Activated CD4-positive, alpha-beta T cell treated with anti-CD3 and anti-CD28 coated beads, Interleukin-2, amount 50 U/mL, for 1 hour (primary cell): ENCODE results near the gene LPAR2.
"Not testable (repeated sequence)": the region's sequence is repeated elsewhere in the genome, so short reads cannot be mapped to it uniquely, and the experiment has no call there.

ENCODE experiments used
- DNase-seq: peaks from one replicate; pipeline ENCODE4 v3.0.0-alpha.2; 2020

LPAR2 gene

DNA sequence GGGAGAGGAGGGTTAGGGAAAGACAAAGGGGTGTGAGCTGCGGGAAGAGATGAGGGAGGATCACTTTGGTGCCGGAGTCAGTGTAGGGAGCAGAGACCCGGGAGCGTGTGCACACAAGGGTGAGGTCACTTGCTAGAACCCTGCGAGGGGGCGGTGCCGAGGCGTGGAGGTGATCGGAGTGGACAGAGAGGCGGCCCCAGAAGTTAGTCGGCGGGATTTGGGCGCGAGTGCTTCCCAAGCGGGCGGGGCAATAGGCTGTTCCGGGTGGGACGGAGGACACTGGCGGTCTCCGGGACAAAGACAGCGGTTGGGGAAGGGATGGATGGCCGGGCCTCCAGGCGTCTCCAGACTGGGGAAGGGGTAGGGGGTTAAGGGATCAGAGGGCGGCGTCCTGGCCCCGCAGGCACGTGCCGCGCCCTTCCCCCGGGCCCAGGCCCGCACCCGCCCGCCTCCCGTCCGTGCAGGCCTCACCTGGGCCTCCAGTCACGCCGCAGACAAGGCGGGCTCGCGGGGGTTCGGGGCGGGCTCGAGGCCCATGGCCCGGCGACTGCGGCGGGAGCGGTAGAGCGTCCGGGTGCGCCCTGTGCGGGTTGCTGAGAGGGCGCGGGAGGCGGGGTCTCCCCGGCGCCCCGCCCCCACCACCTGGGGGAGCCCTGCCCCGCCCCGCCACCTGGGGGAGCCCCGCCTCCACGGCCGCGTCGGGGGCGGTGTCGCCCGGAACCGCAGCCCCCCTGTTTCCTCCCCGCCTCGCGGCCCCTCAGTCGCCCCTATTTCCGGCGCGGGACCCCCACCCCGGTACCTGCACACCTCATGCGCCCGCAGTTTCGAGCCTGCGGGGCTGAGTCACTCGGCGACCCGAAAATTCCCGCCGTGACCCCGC lies at the start of gene LPAR2:
Gene LPAR2, minus strand, starts transcription at position 600 of the 880 bp plus-strand sequence. CDS start 945 bp downstream, outside the sequence.
- peak; percentile 77 for DNase-seq

DNA sequence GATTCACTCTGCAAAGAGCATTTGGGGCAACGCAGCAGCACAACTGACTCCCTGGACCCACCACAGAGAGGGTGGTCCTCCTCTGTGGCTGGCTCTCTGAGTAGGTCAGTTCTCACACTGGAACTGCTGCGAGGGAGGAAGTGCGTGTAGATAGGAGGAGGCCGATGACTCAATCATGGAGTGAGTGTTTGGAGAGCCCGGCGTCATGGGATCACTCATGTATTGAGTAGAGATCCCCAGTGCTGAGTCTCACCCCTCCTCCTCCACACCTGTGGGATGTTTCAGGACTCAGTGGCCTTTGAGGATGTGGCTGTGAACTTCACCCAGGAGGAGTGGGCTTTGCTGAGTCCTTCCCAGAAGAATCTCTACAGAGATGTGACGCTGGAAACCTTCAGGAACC lies 49.6 kb upstream of the LPAR2 start:
- no peak for DNase-seq

DNA sequence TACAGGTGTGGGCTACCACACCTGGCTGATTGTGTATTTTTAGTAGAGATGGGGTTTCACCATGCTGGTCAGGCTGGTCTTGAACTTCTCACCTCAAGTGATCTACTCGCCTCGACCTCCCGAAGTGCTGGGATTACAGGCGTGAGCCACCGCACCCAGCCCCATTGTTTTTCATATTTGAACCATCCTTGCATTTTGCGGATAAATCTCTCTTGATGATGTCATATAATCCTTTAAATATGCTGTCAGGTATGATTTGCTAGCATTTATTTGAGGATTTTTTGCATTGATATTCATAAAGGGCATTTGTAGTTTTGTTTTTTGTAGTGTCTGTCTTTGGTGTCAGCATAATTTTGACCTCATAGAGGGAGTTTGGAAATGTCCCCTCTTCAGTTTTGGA lies 46.3 kb upstream of the LPAR2 start:
- no peak for DNase-seq

DNA sequence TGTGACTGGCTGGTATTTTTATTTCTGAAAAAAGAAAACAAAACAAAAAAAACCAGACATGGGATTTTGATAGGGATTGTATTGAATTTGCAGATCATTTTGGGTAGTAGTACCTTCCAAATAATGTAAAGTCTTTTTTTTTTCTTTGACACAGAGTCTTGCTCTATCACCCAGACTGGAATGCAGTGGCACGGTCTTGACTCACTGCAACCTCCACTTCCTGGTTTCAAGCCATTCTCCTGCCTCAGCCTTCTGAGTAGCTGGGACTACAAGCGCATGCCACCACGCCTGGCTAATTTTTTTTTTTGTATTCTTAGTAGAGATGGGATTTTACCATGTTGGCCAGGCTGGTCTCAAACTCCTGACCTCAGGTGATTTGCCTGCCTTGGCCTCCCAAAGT lies 44.8 kb upstream of the LPAR2 start:
- no peak for DNase-seq

DNA sequence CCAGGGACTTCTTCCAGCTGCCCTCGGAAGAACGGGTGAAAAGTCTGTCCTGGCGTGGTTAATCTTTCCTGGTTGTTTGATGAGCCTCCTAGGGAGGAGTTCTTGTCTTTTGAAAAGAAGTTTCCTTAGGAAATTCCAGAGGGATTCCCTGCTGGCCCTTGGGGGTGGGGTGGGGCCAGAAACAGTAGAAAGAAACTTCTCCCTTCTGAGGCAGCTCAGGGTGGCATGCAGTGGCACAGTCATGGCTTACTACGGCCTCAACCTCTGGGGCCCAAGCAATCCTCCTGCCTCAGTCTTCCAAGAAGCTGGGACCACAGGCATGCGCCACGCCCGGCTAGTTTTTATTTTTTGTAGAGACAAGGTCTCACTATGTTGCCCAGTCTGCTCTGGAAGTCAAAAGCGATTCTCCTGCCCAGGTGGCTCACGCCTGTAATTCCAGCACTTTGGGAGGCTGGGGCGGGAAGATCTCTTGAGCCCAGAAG lies 42.1 kb upstream of the LPAR2 start:
- no peak for DNase-seq

DNA sequence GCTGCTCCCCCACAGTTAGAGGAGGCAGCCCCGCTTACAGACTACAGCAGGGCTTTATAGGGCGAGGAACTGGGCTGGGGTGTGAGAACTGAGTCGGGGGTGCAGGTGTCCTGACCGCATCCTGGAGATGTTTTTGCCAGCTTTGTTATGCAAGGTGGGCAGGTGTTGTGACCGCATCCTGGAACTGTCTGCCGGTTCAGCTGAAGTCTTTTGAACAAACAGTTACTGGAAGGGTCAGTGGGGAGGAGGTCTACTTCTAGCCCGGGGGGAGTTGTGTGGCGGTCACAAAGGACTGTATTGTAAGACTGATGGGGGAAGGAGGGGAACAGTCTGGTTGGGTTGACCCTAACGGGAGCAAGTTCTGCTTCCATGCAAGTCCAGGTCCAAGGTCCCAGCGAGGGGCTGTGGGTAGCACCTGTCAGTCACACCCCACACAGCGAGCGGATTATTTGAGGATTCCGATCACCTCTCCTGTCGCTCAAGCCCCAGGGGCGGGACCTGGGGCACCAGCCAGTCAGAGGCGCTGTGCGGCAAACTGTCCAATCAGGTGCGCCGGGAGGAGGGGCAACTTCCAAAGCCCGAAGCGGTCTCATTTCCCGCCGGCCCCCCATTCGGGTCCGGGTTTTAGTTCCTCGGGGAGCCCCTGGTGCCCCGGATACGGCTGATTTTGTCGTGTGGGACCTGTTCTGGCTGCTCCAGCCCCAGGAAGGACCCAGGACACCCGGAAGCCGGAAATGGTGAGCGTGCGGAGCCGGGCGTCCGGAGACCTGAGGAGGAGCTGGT lies 40.4 kb upstream of the LPAR2 start, which contains the start of gene ZNF101:
Gene ZNF101, plus strand, starts transcription at position 610 of the 783 bp plus-strand sequence. Its CDS starts 125 bp downstream, at position 735.
- DNase-seq = peak; percentile 90

DNA sequence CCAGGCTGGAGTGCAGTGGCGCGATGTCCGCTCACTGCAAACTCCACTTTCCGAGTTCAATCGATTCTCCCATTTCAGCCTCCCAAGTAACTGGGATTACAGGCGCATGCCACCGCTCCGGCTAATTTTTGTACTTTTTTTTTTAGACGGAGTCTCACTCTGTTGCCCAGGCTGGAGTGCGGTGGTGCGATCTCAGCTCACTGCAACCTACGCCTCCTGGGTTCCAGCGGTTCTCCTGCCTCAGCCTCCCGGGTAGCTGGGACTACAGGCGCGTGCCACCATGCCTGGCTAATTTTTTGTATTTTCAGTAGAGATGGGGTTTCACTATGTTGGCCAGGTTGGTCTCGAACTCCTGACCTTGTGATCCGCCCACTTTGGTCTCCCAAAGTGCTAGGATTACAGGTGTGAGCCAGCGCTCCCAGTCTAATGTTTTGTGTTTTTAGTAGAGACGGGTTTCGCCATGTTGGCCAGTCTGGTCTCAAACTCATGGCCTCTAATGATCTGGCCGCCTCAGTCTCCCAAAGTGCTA lies 37.5 kb upstream of the LPAR2 start:
- not testable (repeated sequence) for DNase-seq

DNA sequence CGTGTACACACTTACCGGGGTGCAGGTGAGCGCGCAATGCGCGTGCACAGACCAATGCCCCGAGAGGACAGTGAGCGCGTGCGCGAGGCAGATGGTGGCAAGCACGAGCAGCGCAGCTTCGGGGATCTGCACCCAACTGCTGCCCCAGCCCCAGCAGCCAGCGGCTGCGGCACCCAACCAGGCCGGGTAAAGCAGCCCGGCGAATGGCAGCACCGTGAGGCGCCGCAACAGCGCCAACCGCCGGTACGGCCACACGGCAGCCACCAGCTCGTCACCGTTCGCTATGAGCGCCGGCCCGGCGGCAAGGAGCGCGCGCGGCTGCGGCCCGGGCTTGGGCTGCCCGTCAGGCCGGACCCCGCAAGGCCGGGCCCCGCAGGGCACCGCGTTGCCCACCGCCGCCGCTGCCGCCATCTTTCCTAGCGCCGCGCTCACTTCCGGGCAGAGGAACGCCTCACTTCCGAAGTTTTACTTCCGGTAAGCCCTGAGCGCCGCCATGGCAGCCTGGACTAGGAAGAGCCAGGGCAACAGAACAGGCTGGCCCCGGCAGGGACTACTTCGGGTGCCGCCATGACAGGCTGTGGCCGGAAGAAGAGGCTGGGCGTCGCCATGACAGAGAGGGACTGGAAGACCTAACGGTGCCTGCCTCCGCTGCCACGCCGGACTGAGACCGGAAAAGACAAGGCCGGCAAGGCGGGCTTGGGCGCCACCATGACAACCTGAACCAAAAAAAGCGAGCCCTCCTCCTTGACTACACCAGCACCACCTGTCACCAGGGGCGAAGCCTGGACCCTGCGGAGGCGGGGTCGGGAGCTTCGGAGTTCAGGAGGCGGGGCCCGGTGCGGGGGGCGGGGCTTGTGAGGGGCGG lies 35.5 kb upstream of the LPAR2 start, which contains the start of gene ATP13A1:
Gene ATP13A1, minus strand, starts transcription at position 421 of the 865 bp plus-strand sequence. Its CDS starts 10 bp downstream, at position 411.
- DNase-seq = peak; percentile 93

DNA sequence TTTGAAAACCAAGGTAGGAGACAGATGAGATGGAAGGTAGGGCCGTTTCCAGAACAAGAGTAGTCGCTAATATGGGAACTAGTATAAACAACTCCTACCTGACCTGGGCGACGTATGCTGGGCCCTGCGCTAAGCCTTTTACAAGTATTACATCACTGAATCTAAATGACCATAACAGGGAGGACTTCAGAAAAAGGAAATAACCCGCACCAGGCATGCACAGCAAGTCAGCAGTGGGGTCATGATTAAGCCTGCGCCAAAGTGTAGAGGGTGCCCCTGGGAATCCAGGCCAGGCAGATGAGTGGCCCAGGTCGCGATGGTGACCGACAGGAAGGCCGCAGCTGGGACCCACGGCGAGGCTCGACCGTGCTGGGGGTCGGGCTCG lies 34.8 kb upstream of the LPAR2 start:
- no peak for DNase-seq

DNA sequence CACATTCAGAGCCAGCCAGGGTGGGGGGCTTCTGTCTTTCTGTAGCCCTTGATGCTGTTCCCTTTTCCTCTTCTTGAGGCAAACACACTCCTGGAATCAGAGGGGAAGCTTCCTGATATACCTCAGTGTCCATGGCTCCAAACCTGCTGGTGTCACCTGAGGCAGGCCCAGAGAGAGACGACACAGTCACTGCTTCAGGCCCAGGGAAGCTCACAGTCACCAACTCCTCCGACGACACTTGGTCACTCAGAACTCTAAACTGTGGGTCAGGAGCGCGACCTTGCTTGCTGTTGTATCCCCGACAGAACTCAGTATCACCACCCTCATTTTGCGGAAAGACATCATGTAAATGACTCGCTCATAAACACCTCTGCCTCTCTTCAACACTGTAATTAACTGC lies 34.3 kb upstream of the LPAR2 start:
- no peak for DNase-seq

DNA sequence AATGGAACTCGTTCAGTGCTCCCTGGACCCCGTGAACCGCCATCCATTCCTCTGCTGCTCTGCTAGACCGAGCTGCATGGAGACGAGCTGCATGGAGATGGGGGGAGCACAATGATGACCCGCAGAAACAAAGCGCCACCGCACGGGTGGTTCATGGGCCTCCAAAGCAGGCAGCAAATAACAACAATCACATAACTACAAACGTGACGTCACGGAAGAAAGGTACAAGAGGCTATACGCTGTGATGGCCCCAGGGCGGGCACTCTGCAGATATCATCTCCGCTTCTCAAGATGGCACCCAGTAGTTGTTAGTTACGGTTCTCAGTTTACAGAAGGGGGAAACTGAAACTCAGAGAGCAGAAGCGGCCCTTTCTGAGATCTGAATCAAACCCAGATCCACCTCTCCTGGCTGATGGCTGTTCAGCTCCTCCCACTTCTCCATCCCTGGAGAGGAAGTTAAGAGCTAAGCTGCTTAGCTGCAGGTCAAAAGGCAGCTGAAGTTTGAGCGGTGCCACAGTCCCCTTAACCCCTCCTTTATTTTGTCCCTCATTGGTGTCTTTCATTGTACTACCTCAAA lies 33.7 kb upstream of the LPAR2 start:
- DNase-seq = peak; percentile 36

DNA sequence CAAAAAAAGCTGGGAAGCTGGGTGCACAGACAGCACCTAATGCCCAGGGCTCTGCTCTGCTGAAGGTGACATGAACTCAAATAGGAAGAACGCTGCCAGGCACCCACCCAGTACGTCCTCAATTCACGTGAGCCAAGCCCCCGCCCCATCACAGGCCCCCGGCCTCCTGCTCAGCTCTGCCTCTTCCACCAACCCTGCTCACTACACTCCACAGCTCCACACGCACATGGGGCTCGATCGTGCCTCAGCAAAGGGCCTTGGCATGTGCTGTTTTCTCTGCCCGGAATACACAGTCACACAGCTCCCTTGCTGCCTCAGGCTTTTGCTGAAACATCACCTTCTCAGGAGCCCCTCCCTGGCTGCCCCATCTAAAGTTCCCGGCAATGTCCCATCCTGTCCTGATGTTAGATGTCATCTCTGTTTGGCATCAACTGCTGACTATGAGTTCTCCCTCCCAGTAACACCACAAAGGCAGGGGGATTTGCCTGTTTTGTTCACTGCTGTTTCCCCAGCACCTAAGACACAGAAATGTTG lies 33.2 kb upstream of the LPAR2 start:
- DNase-seq = no peak

DNA sequence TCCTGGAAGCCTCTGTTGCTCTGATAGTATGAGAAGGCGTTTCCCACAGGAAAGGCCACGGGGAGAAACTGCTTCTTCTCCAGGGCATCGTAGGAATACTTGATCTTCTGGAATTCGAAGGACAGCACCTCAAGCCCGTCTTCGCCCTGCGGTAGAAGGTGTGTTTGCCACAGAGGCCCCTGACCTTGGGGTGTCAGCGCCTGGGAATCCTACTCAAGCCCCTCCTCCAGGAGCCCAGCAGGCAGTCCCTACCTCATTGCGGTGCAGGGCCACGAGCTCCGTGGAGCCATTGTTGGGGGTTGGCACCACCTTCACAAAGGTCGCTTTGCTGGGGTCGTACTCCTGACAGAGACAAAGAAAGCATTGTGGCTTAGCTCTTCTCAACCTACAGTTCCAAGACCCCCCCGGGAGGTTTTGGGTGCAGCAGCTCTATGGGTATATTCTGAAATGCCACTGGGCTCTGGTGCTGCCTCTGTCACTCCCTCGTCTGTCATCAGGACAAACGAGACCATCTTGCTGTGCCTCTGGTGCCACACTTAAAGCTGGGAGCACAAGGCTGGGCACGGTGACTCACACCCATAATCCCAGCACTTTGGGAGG lies 31.7 kb upstream of the LPAR2 start:
- DNase-seq = no peak

DNA sequence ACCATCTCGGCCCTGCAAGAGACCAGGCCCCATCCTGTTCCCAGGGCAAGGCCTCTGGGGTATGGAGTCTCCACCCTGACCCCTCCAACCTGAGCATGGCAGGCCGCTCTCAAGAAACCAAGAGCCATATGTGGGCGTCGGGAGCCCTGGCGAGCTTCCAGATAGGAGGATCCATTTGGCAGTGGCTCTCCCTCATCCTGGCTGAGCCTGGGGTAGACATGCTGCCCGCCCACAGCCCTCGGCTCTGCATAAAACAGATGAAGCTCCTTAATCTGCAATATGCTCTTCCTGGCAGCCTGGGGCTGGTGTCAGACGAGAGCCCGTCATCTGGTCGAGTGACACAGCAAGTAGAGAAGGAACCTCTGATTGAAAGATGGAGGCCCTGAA lies 29.4 kb upstream of the LPAR2 start:
- DNase-seq = no peak

DNA sequence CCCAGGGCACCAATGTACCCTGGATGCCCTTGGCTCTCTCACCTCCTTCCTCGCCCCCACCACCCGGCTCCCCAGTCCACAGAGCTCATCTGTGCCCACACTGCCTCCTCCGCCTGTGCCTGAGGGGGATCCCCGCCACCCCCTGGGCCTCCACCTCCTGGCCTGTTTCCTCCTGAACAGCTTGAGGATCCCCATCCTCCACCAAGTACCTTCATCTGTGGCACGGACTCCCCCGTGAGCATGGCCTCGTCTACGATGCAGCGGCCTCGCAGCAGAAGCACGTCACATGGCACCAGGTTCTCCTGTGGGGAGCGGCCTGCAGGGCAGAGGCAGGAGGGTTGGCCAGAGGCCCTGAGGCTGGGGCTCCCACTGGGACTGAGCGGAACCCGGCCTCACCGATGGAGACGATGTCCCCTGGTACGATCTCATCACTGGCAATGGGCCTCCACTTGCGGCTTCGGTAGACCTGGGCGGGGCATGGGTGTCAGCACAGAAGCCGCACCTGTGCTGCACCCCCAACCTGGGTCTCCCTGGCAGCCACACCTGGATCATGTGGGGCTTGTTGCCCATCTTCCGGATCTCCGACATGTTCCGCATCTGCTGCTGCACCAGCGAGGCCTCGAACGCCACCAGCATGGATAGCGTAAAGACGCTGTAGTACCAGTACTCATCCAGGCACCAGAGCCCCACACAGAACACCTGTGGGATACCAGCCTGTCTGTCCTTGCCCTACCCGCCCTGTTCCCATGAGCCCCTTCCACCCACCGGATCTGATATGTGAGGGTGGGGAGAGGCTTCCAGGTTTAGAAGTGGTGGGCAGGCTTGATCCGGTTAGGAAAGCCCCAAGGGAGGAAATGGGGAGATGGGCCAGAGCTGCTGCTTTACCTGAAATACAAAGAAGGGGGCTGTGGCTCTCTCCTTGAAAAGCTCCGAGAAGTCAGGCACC lies 28.7 kb upstream of the LPAR2 start:
- DNase-seq = no peak

DNA sequence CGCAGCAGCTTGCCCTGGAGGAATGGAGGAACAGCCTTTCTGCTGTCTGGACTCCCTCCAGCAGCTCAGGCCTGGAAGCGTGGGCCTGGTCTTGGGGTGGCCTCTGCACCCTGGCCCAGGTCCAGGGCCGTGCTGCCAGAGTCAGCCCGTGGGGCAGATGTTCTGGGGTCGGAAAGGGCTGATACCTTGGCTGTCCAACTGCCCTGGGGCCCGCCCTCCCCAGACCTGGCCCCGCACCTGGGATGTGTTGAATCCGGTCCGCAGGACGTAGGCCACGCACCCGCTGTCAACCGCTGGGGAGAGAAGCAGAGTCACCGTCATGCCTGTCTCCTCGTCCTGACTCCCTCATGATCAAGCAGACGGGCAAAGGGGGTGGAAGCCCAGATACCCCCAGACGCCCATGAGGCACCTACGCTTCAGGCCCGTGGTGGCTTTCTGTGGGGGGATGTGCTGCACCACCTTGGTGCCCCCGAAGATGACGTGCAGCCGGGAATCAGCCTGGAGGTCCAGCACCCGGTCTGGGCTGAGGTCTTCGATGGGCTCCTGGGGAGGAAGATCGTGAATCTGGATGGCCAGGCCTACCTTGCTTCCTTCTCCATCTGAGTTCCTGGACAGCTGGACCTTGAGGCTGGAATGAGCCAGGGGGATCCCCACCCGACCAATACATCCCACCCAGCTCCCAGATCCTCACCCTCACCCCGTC lies 27.8 kb upstream of the LPAR2 start:
- no peak for DNase-seq

DNA sequence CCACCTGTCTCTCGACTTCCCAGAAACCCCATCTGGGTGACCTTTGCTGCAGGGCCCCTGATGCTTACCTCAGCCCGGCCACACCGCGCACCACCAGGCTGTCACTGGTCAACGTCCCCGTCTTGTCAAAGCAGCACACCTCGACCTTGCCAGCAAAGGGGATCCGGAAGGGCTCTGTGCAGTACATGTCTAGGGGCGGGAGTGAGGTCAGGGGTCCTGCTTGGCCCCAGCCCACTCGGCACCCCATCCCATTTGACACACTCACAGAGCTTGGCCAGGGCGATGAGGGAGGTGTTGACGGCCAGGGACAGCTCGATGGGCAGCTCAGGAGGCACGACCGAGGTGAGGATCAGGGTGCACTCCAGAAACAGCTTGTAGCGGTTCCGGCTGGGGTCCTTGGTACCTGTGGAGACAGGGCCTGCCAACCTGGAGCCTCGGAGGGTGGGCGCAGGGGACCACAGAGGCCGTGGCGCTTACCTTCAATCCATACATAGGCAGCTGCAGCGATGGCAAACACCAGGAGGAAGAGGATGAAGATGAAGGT lies 27.1 kb upstream of the LPAR2 start:
- no peak for DNase-seq

DNA sequence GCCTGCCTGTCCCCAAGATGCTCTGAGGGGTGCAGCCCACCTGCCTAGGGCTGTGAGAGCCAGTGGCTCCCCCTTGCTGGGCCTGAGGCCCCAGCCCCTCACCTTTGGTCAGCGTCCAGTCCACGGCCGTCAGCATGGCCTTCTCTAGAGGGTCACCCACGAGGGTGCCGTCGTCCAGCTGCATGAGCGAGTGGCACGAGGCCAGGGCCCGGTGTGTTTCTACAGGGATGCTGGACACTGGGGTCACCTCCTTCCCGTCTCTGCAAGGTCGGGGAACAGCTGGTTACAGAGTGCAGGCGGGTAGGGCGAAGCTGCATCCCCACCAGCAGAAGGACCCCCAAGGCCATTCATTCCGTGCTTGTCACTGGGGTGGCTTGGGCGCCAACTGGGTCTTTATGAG lies 26.4 kb upstream of the LPAR2 start:
- DNase-seq = no peak

DNA sequence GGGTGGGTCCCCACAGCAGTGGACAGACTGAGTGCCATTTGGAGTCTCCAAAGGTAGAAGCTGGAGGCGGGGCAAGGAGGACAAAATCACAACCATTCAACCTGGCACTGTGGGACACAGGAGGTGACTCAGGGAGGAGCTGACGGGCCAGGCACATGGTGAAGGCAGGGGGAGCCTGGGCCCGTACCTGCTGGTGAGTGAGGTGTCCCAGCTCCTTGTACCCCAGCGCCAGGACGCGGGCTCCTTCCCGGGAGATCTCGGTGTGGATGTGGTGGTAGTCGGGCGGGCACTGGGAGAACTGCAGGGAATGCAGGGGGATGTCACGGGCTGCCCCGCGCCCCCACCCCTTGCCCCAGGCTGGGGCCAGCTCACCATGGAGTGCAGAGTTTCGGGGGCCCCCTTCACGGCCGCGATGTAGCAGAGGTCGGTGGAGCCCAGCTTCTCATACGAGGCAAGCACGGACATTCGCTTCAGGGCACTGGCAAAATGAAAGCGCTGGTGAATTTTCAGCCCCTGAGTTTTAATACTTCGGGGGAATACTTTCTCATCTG lies 25.7 kb upstream of the LPAR2 start:
- DNase-seq = no peak
